Astrocyte (in vitro differentiated cells and primary cell): Measurements from ENCODE around the gene ZNF532. TPM values are rescaled to one million over a fixed set of nuclear protein-coding genes. Genes with fewer than 3 reads are reported as not detected.
A peak's percentile ranks its signal among the peaks of the same experiment; 100 is the strongest.

Source experiments
- DNase-seq: peaks from one replicate; pipeline ENCODE4 v3.0.0-alpha.2; 2010; ENCODE audit warnings: low read depth
- FAIRE-seq: peaks from 2 replicates; lab custom pipeline; 2011; peaks lifted over from hg19 to GRCh38; lab: Jason Lieb, UNC
- H2AFZ ChIP-seq: 2 replicates; pipeline ENCODE4 v1.6.0; 2012; ENCODE audit warnings: low read depth, low read length, inconsistent platforms
- H3K27ac ChIP-seq: 2 replicates; pipeline ENCODE4 v1.5.1; 2011; ENCODE audit warnings: low read depth, low read length, inconsistent platforms
- H3K27me3 ChIP-seq: 2 replicates; pipeline ENCODE4 v1.6.0; 2011; ENCODE audit warnings: low read length, inconsistent platforms; ENCODE audit not compliant: insufficient read depth
- H3K36me3 ChIP-seq: 2 replicates; pipeline ENCODE4 v1.5.1; 2011; ENCODE audit warnings: low read length, inconsistent platforms; ENCODE audit not compliant: insufficient read depth
- H3K4me1 ChIP-seq: 2 replicates; pipeline ENCODE4 v1.5.1; 2011; ENCODE audit warnings: low read length, inconsistent platforms; ENCODE audit not compliant: insufficient read depth
- H3K4me2 ChIP-seq: 2 replicates; pipeline ENCODE4 v1.6.0; 2012; ENCODE audit warnings: low read length, inconsistent platforms
- H3K4me3 ChIP-seq: 2 replicates; pipeline ENCODE4 v1.5.1; 2011; ENCODE audit warnings: low read depth, mild to moderate bottlenecking, low read length, inconsistent platforms; ENCODE audit not compliant: insufficient read depth
- H3K79me2 ChIP-seq: 2 replicates; pipeline ENCODE4 v1.6.0; 2012; ENCODE audit warnings: mild to moderate bottlenecking, low read length, inconsistent platforms; ENCODE audit not compliant: insufficient read depth
- H3K9ac ChIP-seq: 2 replicates; pipeline ENCODE4 v1.6.0; 2012; ENCODE audit warnings: mild to moderate bottlenecking, low read length, inconsistent platforms
- H3K9me3 ChIP-seq: 2 replicates; pipeline ENCODE4 v1.5.1; 2012; ENCODE audit warnings: low read depth, mild to moderate bottlenecking, low read length, inconsistent platforms; ENCODE audit not compliant: insufficient read depth
- H4K20me1 ChIP-seq: 2 replicates; pipeline ENCODE4 v1.6.0; 2012; ENCODE audit warnings: low read length, inconsistent platforms; ENCODE audit not compliant: insufficient read depth
- H3K27ac Mint-ChIP-seq: one replicate; pipeline ENCODE4 v1.8.0; 2021; ENCODE audit warnings: mild to moderate bottlenecking, mixed read lengths; ENCODE audit not compliant: unreplicated experiment
- H3K27me3 Mint-ChIP-seq: one replicate; pipeline ENCODE4 v1.8.0; 2021; ENCODE audit warnings: low read depth, mixed read lengths; ENCODE audit not compliant: unreplicated experiment
- H3K36me3 Mint-ChIP-seq: one replicate; pipeline ENCODE4 v1.8.0; 2021; ENCODE audit warnings: low read depth, mixed read lengths; ENCODE audit not compliant: unreplicated experiment
- H3K4me1 Mint-ChIP-seq: one replicate; pipeline ENCODE4 v1.8.0; 2021; ENCODE audit warnings: low read depth, mixed read lengths; ENCODE audit not compliant: unreplicated experiment
- H3K4me3 Mint-ChIP-seq: one replicate; pipeline ENCODE4 v1.8.0; 2021; ENCODE audit warnings: mild to moderate bottlenecking, moderate library complexity, mixed read lengths; ENCODE audit not compliant: unreplicated experiment
- H3K9me3 Mint-ChIP-seq: one replicate; pipeline ENCODE4 v1.8.0; 2021; ENCODE audit warnings: mild to moderate bottlenecking, mixed read lengths; ENCODE audit not compliant: unreplicated experiment
- EZH2 ChIP-seq: IDR thresholded peaks from 2 replicates; pipeline ENCODE4 v1.6.1; 2012; ENCODE audit warnings: mild to moderate bottlenecking, low read length, inconsistent platforms; ENCODE audit not compliant: insufficient read depth
- total RNA-seq: library from RNA; stranded (reverse); gene quantifications from 2 replicates; pipeline ENCODE4 v1.2.1, GENCODE V29; 2021
- TF ChIP-seq, protein P1 (sequence below): IDR thresholded peaks from 2 replicates; pipeline ENCODE4 v1.5.1; 2011; ENCODE audit warnings: low read depth, mild to moderate bottlenecking, inconsistent platforms, low read length, moderate library complexity; ENCODE audit not compliant: insufficient read depth

The ZNF532 gene
- total RNA-seq, 1 donor from 2014 or later = 135 TPM

DNA sequence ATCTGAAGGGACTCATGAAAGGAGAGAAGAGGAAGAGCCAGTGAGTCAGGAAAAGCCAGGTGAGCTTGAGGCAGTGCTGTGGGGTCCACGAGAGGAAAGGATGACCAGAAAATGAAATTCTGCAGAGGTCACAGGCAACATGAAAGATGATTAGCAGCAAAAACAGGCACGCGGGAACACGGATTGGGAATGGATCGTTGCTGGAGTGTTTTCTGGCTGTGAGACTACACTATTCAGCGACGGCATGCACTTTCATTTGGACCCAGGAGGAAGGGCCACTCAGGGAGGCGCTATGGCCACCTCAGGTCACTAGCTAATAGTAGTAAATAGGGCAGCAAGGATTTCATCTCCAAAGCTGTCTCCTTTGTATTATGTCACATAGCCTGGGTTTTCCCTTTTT is 44.8 kb downstream of the ZNF532 start:
- Histone ChIP-seq H3K9me3 (no peaks in the 10 kb centered on the region), H3K4me2 (no peak overlapping the region), H3K9ac (no peak overlapping the region), H3K27ac (no peak overlapping the region), H3K4me1 (peaks cover 22% of the 10 kb centered on the region), H2AFZ (no peak overlapping the region), H3K27me3 (no peaks in the 10 kb centered on the region), H4K20me1 (peaks cover 58% of the 10 kb centered on the region), H3K36me3 (peaks cover 5% of the 10 kb centered on the region), H3K4me3 (no peak overlapping the region), H3K79me2 (peaks cover 83% of the 10 kb centered on the region)
- no peaks in the 10 kb centered on the region for H3K9me3 Mint-ChIP-seq
- no peaks in the 10 kb centered on the region for H3K27me3 Mint-ChIP-seq
- H3K4me3 Mint-ChIP-seq = no peak overlapping the region
- peaks cover 49% of the 10 kb centered on the region for H3K4me1 Mint-ChIP-seq
- peaks cover 11% of the 10 kb centered on the region for H3K36me3 Mint-ChIP-seq
- FAIRE-seq (no peak), DNase-seq (no peak)
- H3K27ac Mint-ChIP-seq = no peak overlapping the region
- TF ChIP-seq EZH2 = no peak
- TF ChIP-seq, protein P1, sequence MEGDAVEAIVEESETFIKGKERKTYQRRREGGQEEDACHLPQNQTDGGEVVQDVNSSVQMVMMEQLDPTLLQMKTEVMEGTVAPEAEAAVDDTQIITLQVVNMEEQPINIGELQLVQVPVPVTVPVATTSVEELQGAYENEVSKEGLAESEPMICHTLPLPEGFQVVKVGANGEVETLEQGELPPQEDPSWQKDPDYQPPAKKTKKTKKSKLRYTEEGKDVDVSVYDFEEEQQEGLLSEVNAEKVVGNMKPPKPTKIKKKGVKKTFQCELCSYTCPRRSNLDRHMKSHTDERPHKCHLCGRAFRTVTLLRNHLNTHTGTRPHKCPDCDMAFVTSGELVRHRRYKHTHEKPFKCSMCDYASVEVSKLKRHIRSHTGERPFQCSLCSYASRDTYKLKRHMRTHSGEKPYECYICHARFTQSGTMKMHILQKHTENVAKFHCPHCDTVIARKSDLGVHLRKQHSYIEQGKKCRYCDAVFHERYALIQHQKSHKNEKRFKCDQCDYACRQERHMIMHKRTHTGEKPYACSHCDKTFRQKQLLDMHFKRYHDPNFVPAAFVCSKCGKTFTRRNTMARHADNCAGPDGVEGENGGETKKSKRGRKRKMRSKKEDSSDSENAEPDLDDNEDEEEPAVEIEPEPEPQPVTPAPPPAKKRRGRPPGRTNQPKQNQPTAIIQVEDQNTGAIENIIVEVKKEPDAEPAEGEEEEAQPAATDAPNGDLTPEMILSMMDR = no peak

DNA sequence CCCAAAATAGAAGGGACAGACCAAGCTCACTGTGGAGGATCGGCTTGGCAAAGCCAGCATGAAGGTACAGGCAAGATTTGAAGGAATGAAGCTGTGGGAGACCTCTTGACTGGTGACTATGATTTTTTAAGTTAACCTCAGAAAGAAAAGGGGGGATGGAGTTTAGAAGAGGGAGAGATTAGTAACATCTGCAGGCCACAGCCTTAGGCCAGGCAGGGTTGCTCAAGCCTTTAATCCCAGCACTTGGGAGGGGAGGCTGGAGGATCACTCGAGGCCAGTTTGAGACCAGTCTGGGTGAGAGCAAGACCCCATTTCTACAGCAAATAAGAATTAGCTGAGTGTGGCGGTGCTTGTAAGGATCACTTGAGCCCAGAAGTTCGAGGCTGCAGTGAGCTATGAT is 46.6 kb downstream of the ZNF532 start:
- Mint-ChIP-seq H3K4me3 (peak overlapping the region; percentile 48), H3K27me3 (no peaks in the 10 kb centered on the region), H3K27ac (peak overlapping the region; percentile 48), H3K9me3 (no peaks in the 10 kb centered on the region), H3K4me1 (peaks cover 62% of the 10 kb centered on the region), H3K36me3 (peaks cover 10% of the 10 kb centered on the region)
- Histone ChIP-seq H3K79me2 (peaks cover 82% of the 10 kb centered on the region), H2AFZ (no peak overlapping the region), H3K4me3 (no peak overlapping the region), H3K4me1 (peaks cover 22% of the 10 kb centered on the region), H4K20me1 (peaks cover 58% of the 10 kb centered on the region), H3K36me3 (peaks cover 3% of the 10 kb centered on the region), H3K9me3 (no peaks in the 10 kb centered on the region), H3K27ac (no peak overlapping the region), H3K27me3 (no peaks in the 10 kb centered on the region), H3K9ac (no peak overlapping the region), H3K4me2 (peak overlapping the region; percentile 37)
- FAIRE-seq (no peak), DNase-seq (no peak)
- TF ChIP-seq, protein P1 = no peak
- TF ChIP-seq EZH2 = no peak

DNA sequence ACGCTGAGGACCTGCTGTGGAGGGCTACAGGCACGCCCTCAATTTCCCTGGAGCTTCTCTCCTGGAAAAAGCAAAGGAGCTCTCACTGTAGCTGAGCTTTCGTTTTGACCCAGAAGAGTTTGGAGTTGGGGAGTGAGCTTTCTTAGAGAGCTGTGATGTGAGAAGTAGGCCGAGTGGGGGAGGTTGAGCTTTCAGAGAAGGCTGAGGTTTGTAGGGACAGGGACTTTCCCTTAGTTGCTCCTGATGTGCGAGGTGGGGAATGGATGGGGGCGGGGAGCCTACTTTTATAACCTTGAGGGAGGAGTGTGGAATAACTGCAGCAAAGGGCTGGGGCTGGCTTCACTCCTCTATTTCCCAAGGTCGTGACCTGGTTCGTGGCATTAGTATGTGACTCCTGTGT is 47.1 kb downstream of the ZNF532 start:
- Histone ChIP-seq H3K27ac (no peak overlapping the region), H3K4me2 (peak overlapping the region; percentile 37), H3K4me3 (no peak overlapping the region), H3K9ac (no peak overlapping the region), H3K36me3 (peaks cover 8% of the 10 kb centered on the region), H3K79me2 (peaks cover 82% of the 10 kb centered on the region), H4K20me1 (peaks cover 59% of the 10 kb centered on the region), H3K4me1 (peaks cover 22% of the 10 kb centered on the region), H3K27me3 (no peaks in the 10 kb centered on the region), H3K9me3 (no peaks in the 10 kb centered on the region), H2AFZ (no peak overlapping the region)
- H3K27me3 Mint-ChIP-seq = no peaks in the 10 kb centered on the region
- no peaks in the 10 kb centered on the region for H3K9me3 Mint-ChIP-seq
- TF ChIP-seq EZH2 = no peak
- TF ChIP-seq, protein P1 = no peak
- no peak for DNase-seq
- peaks cover 14% of the 10 kb centered on the region for H3K36me3 Mint-ChIP-seq
- peak overlapping the region; percentile 51 for H3K4me3 Mint-ChIP-seq
- peaks cover 66% of the 10 kb centered on the region for H3K4me1 Mint-ChIP-seq
- no peak for FAIRE-seq
- peak overlapping the region; percentile 67 for H3K27ac Mint-ChIP-seq
